ENCODE results near the gene C11orf58. TPM values are rescaled to one million over a fixed set of nuclear protein-coding genes. Genes with fewer than 3 reads are reported as not detected.

The C11orf58 gene
- total RNA-seq, 1 experiment from 2014 or later: 272 TPM

- DNase-seq (ENCODE audit: low spot score): no peak
These were observed 65.9 kb downstream of the C11orf58 start for GRCh38 chr11:16804104-16804947.

- no peak for DNase-seq (ENCODE audit: low spot score)
These were observed 67.5 kb downstream of the C11orf58 start for GRCh38 chr11:16805938-16806337.

GRCh38 chr11:16806791-16807190 lies 68.3 kb downstream of the C11orf58 start:
- DNase-seq (ENCODE audit: low spot score): no peak

GRCh38 chr11:16807306-16807705 lies 68.9 kb downstream of the C11orf58 start:
- DNase-seq (ENCODE audit: low spot score): no peak
